Jurkat, Clone E6-1 (cell line): ENCODE measurements around the gene LYPD4.

Experiments
- DNase-seq: peaks from one replicate; pipeline ENCODE4 v3.0.0-alpha.2; 2011; ENCODE audit warnings: low read depth, low spot score
- H3K4me3 ChIP-seq: 2 replicates; pipeline ENCODE4 v1.5.1; 2011; ENCODE audit warnings: mild to moderate bottlenecking, low read length, control low read depth, moderate library complexity

Gene LYPD4

DNA sequence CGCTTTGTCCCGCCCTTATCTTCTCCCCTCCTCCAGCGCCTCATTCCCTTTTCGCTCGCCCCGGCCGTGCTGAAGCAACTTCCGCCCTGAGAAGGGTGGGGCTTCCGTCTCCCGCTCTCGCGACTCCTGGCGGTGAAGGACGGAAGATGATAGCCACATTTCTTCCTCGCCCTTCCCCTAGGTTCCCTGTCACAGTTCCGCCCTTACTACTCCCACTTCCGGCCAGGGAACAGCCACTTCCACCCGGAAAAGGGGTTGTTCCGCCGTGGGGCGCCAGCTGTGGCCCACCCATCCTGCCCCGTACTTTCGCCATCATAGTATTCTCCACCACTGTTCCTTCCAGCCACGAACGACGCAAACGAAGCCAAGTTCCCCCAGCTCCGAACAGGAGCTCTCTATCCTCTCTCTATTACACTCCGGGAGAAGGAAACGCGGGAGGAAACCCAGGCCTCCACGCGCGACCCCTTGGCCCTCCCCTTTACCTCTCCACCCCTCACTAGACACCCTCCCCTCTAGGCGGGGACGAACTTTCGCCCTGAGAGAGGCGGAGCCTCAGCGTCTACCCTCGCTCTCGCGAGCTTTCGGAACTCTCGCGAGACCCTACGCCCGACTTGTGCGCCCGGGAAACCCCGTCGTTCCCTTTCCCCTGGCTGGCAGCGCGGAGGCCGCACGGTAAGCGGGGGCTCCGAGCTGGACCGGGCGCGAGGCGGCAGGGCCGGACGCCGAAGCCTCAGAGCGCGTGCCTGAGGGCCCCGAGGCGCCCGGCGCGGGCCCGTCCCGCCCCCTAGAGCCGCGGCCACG is 15.3 kb upstream of the LYPD4 start, which contains the start of gene RPS19:
Gene RPS19, plus strand, starts transcription at position 638 of the 801 bp plus-strand sequence. CDS start 520 bp downstream, outside the sequence.
- peak within 1 kb of the TSS; percentile 82 for H3K4me3 ChIP-seq
- peak; percentile 97 for DNase-seq

DNA sequence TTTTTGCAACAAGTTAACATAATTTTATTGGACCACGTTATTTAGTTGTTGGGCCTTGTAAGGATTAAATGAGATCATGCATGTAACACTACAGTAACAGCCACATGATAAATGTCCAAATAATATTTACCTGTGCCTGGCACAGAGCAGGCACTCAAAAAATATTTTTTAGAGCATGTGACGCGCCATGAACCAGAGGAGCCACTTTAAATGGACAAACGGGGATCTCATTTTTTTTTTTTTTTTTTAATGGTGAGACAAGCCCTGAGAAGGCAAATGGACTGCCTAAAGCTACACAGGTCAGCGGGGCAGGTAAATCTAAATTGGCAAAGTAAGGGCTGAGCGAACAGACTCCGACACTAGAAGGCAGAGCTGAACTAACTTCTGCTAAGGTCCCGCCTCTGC is 14.7 kb upstream of the LYPD4 start:
- DNase-seq = no peak
- peak overlapping the region; percentile 40 for H3K4me3 ChIP-seq

DNA sequence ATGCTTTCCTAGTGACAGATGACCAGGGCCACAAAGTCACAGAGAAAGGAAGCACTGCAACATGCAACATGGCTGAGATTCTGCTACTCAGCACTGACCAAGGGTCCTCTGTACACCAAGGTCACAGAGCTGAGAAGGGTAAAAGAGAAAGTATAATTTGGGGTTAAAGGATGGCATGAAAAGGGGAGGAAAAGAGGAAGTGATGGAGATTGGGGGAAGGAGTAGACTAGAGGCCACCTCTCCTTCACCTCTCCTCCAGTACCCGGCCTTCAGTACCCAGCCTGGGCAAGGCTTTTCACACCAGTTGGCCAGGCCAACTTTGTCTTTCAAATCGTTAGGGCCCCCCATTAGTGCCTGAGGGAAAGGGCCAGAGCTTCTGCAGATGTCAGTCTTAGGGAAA is 9.3 kb upstream of the LYPD4 start:
- no peak overlapping the region for H3K4me3 ChIP-seq
- DNase-seq = no peak

DNA sequence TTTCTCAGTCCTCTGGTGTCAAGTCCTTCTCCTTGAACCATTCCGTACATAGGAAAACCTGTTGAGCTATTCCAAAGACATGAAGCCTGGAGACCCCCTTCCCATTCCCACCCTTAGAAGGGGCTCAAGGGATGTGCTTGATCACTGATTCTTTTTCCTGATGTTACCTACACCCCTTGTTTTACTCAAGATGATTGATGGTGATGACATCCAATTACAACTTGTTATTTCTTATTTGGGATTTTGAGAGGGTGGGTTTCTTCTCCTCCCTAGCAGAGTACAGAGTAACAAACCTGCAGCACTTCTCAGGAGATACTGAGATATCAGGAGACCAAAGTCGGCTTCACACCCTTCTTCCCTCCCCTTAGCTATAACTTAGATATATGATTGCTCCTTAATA is 8.9 kb upstream of the LYPD4 start:
- no peak overlapping the region for H3K4me3 ChIP-seq
- DNase-seq = no peak

DNA sequence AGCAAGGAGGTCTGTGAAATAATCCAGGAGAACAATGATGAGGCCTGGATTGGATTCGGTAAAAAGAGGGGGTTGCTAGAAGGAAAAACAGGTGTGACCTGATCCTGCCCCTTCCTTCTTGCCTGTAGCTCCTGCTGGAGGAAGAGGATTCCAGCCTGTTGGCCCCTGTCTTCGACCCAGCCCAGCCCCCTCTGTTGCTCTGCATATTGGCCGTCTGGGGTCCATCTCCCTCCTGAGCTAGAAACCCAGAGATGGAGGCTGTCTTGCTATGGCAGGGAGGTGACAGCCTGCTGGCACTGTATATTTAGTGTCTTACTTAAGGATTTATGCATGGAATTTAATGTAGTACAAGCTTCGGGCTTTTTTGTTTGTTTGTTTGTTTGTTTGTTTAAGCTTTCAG is 7.0 kb upstream of the LYPD4 start:
- DNase-seq = no peak
- H3K4me3 ChIP-seq = no peak overlapping the region

DNA sequence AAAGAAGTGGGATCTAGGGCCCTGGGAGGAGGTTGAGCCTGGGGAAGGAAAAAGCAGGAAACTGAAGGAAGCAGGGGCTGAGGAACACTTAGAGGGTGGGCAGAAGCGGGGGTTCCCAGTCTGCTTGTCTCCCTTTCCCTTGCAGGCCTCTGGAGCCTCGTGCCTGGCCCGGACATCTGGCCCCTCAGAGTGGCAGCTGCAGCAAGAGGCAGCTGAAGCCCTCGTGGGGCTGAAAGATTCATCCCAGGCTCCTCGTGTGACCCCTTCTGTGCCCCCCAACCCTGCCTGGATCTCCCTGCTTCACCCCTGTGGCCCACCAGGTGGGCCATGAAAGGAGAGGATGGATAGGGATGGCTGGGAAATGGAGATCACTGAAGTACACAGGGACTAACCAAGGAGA is 5.9 kb upstream of the LYPD4 start:
- no peak for DNase-seq
- H3K4me3 ChIP-seq = no peak overlapping the region

DNA sequence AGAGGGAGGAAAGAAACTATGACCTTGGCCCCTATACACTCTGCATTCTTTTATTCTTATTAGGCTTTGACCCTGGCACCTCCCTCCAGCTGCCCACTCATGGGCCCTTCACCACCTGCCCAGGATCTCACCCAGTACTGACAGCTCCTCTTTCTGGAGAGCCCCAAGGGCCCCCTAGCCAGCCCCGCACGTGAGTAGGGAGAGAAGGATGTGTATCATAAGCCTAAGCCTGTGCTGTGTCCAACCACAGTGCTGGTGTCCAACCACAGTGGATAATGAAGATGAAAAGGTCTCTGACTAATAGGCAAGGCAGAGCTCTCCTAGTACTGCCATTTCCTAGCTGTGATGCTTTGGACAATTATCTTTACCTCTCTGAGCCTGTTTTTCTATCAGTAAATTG is 4.6 kb upstream of the LYPD4 start:
- H3K4me3 ChIP-seq = no peak overlapping the region
- no peak for DNase-seq

DNA sequence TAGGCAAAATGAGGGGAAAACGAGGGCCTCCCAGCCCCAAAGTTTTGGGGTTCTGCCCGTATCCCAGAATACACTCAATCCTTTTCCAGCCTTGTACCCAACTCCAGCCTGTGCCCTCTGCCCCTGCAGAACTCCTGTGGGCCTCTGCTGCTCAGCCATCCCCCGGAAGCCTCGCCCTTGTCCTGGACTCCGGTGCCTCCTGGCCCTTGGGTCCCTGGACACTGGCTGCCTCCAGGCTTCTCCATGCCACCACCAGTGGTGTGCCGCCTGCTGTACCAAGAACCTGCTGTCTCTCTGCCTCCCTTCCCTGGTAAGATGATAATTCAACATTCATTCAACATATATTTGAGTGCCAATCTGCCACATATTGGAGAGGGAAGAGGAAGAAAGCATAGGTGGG is 4.2 kb upstream of the LYPD4 start:
- DNase-seq = no peak
- H3K4me3 ChIP-seq = no peak overlapping the region

DNA sequence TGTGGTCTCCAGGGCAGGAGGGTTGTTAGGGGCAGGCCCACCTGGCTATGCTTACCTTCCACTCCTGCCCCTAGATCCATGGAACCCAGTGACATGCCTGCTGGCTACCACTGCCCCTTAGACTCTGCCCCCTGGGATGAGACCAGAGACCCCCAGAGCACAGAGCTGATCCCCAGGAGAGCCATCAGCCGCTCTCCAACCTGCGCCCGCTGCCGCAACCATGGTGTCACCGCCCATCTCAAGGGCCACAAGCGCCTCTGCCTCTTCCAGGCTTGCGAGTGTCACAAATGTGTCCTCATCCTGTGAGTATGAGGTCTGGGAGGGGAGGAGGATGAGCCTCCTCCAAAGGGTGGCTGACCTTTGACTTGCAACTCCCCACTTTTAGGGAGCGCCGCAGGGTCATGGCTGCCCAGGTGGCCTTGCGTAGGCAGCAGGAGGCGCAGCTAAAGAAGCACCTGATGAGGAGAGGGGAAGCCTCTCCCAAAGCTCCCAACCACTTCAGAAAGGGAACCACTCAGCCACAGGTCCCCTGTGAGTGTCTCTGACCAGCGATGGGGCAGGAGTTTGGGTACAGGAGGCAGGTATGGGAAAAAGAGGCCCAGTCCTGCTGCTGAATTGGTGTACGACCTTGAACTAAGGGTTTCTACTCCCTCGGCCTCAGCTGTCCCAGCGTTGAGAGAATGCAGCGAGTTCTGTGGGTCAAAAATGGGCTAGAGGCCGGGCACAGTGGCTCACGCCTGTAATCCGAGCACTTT is 3.0 kb upstream of the LYPD4 start:
- H3K4me3 ChIP-seq = no peak overlapping the region
- DNase-seq = no peak

DNA sequence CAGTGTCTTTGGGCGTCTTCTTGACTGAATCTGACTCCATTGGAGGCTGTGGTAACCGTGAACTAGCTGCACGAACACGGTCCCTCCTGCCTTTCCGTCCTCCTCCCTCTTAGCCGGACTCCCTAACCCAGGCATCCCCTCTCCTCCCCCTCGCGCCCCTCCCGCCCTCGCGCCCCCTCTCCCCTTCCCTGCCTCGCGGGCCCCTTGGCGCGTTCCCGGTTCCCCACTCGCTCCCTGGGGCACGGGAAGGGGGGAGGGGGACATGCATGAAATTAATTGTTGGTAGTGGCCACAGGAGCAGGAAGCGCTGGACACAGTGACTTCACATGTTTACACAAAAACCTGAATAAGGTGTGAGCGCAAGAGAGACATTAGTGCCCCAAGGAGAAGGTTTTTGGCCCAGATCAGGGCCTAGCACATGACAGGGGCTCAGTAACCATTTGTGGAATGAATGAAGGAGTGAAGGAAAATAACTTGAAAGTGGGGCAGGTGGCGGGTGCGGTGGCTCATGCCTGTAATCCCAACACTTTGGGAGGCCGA is 638 bp upstream of the LYPD4 start:
- no peak for DNase-seq

DNA sequence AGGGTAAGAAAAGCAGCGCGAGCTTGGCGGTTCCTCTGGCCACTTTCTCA is 343 bp upstream of the LYPD4 start, which contains the start of gene DMRTC2:
Gene DMRTC2, plus strand, starts transcription at position 42 of the 50 bp plus-strand sequence. CDS start 2,387 bp downstream, outside the sequence.
- H3K4me3 ChIP-seq = no peak within 1 kb of the TSS
- no peak for DNase-seq

More for the DNA sequence above, 638 bp upstream of the LYPD4 start:
- H3K4me3 ChIP-seq = no peak overlapping the region

DNA sequence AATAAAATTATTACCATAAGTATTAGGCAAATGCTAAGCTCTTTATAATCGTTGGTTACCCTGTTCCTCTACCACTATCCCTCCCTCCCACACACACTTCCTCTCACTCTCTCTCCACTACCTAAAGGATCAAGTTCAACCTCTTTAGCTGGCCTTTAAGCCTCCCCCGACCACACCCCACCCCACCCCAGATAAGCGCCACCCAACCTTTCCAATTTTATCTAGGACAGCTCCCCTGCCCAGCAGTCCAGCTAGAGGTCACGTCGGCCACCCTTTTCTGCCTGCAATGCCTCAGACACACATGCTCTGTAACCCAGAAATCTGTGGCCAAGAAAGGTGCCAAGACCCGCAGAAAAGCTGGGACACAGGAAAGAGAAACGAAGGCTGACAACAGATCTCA is 1.1 kb downstream of the LYPD4 start:
- no peak for DNase-seq
- no peak overlapping the region for H3K4me3 ChIP-seq

DNA sequence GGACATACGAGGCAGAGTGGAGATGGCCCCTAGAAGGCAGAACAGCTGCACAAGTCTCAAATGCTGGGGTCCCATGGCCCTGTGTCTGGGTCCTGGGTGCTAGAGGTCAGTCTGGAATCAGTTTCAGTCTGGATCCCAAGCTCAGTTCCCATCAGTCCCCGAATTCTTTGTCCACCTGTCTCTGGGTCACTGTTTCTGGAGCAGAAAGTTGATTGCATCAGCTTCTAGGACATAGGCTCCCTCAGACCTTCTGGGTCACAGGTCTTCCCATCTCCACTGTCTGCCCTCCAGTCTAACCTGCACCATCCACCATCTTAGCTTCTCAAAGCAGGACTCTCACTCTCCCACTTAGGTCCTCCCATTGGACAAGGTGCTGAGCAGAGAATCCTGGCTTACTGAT is 5.3 kb downstream of the LYPD4 start:
- H3K4me3 ChIP-seq = no peak overlapping the region
- DNase-seq = no peak

DNA sequence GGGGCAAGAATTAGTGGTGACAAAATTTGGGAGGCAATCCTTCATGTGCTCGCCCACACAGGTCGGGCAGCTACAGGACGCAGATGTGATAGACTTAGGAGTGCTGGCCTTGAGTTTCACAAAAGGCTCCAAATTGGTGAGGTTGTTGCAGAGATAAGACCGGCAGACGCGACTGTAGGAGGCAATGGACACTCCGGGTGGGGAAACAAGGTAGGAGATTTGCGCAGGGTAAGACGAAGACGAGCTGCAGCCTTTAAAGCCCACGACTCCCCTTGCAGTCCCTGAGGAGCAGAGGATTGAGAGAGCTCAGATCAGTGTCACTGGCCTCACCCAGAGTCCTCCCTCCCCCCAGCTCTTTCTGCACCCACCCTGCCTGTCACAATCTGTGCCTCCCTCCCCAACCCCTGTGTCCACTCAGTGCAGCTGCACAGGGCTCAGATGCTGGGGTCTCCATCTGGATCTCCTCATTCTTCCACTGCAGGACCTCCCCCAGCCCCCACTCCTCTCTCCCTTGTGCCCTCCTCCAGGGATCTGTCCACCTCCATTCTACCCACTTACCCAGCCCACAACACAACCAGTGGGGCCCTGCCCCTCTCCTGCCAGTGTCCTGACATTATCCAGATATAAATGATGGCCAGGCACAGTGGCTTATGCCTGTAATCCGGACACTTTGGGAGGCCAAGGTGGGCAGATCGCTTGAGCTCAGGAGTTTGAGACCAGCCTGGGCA is 6.3 kb downstream of the LYPD4 start:
- no peak for DNase-seq
- no peak overlapping the region for H3K4me3 ChIP-seq

DNA sequence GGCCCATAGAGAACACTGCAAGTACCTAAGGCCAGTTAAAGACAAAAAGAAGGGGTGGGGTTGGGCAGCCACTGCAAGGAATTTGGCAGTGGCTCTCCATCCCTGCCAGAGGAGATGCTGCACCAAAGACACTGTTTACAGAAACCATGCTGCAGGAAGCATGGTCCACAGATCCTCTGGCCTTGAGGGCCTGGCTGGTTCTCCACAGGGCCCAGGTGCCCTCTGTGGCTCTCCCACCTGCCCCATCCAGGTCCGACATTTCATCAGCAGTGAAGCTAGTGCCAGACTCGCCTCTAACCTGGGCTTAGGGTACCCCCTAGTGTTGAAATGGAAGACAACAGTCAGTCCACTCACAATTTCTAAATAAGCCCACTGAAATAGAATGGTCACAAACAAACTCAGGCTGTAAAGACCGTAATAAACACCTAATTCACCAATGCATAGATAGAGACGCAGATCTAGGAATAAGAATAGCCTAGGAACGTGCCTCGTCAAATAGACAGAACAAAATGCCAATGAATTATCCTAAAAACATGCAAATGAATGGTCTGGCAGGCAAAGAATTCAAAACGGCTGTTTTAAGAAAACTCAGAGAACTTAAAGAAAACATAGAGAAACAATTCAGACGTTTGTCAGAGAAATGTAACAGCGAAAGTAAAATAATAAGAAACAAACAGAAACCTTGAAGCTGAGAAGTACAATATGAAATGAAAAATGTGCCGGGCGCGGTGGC is 23.3 kb downstream of the LYPD4 start:
- peak; percentile 45 for DNase-seq
- no peak overlapping the region for H3K4me3 ChIP-seq

DNA sequence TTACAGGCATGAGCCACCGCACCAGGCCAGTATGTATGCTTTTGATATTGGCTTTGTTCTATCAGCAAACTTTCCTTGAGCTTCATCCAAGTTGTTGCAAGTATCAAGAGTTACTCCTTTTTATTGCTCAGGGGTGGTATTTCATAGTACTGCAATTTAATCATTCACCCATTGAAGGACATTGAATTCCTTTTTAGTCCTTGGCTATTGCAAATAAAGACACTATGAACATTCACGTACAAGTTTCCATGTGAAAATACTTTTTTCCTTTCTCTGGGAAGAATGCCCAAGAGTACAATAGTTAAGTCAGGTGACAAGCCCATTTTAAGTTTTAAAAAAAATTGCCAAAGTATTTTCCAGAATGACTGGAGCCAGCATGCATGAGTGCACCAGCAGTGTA is 27.7 kb downstream of the LYPD4 start:
- DNase-seq = no peak
- no peak overlapping the region for H3K4me3 ChIP-seq

DNA sequence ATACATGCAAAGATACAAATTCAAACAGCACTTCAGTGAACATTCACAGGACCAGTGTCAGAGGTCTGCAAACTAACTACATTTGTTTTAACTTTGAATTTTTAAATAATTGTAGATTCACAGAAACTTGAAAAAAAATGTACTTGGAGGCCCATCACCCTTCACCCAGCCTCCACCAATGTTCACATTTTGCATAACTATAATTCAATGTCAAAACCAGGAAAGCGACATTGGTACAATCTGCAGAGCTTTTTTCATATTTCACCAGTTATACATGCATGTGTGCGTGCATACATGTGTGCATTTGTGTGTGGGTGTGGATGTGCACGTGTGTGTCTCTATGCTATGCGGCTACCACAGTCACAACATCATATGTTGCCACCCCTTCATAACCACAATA is 29.2 kb downstream of the LYPD4 start:
- DNase-seq = no peak
- H3K4me3 ChIP-seq = no peak overlapping the region

DNA sequence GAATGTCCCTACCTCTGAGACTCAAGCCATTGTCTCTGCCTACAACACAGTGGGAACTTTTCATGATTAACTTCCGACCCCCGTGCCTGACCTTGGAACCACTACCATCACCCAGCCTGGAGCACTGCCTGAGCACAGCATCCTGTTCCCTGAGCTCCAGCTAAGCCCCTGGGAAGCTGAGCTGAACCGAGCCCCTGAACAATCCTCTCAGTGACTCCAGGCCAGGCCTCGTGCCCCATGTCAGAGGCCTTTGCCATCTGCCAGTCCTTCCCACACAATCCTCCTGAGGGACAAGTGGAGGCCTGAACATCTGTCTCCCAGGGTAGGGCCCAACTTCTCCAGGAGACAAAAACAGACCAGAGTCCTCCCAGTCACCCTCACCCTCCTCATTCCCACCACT is 30.6 kb downstream of the LYPD4 start:
- H3K4me3 ChIP-seq = no peak overlapping the region
- DNase-seq = no peak

DNA sequence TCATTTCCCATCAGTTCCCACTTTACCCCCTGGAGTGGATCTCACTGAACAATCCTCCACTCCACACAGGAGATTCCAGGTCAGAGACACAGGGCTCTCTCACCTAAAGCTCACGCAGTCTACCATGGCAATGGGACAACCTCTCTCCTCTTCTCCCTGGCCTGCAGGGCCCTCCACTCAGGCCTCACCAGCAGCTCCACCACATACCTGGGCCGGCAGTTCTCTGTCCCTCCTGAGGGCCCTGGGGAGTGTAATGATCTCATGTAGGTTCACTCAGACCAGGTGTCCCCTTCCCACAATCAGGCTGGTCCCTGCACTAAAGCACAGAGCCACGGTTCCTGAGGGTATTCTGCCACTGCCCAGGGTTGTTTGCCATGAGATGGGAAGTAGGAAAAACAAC is 32.5 kb downstream of the LYPD4 start:
- no peak overlapping the region for H3K4me3 ChIP-seq
- no peak for DNase-seq

DNA sequence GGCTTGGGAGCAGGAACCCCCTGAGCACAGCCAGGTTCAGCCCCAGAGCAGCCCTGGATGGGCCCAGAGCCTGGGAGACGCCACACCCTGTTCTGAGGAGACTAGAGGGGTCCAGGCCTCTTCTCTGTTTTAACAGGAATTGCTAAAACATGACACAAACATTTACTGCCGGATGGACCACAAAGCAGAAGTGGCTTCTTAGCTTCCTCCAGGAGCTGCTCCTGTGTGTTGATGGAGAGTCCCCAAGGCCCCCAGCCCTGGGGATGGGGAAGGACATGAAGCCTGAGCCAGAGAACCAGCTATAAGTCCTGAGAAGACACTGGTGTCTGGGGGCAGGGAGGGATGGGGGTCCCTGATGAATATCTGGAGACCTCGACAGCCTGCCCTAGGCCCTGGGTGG is 33.4 kb downstream of the LYPD4 start:
- no peak for DNase-seq
- H3K4me3 ChIP-seq = no peak overlapping the region
